ENCODE results near the gene MYH6.

- TF ChIP-seq SPI1 (IDR thresholded peaks at IDR 0.05; ENCODE audit: borderline replicate concordance, low read depth) (no peak), CTCF (IDR thresholded peaks at IDR 0.05; ENCODE audit: insufficient read depth, low read length) (no peak), POLR2AphosphoS5 (IDR thresholded peaks at IDR 0.05; ENCODE audit: low read depth) (no peak), REST (IDR thresholded peaks at IDR 0.05; ENCODE audit: insufficient replicate concordance, low read depth) (no peak)
Measured at GRCh38 chr14:23430016-23430722, 22.1 kb upstream of the MYH6 start.

Data from HL-60 (cell line).